GM21360 (cell line): ENCODE results near the gene CCDC175.

Experiments used
- ATAC-seq: cut with Tn5 transposase; IDR thresholded peaks from one replicate; pipeline ENCODE4 v1.9.1; 2021; ENCODE audit warnings: mild to moderate bottlenecking, moderate library complexity; ENCODE audit not compliant: unreplicated experiment

The CCDC175 gene

DNA sequence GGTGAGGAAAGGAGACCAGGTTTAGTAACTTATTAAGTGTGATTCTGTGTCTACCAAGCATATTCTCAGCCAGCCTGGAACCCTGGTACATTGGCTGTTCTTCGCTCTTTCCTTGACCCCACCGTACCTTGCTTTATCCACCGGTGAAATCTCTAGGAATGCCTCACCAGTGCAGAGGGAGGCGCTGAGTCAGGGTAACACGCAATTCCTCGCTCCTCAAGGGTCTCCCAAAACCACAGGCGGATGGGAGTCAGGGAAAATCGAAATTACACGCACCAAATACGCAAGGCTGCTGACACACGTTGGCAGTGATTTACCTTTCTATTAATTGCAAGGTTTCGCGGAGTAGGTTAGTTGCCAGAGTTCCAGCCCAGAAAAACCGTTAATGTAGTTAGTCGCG, 93.2 kb downstream of the CCDC175 start:
- ATAC-seq = no peak

GRCh38 chr14:59482541-59483331, 93.9 kb downstream of the CCDC175 start:
- no peak for ATAC-seq

DNA sequence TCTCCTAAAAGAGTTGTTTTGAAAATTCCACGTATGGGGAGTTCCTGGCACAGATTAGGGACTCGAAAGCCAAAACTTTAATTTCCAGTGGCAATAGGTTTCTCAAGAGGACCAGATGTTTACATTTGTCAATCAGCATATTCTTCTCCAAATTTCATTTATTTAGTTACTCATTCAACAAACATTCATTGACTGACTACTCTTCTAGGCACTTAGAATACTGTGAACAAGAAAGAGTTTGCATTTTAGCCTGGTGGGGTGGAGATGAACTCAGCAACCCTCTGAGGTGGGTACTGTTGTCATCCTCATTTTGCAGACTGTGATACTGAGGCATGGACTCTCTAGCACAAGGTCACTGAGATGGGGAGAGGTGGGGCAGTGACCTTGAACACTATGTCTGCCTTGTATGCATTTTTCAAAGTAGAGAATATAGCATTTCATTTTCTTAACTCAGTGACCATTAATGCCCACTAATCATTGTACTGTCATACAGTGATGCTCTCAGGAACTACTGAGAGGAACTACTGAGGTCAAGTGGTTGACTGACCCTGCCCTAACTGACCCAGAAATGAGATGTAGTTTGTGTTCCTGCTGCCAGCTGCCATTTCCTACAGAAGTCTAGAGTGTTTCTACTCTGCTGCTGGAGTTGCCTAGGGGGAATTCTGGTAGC, 94.6 kb downstream of the CCDC175 start:
- ATAC-seq = no peak

- ATAC-seq = no peak
Measured at GRCh38 chr14:59481407-59481806, 95.2 kb downstream of the CCDC175 start.

DNA sequence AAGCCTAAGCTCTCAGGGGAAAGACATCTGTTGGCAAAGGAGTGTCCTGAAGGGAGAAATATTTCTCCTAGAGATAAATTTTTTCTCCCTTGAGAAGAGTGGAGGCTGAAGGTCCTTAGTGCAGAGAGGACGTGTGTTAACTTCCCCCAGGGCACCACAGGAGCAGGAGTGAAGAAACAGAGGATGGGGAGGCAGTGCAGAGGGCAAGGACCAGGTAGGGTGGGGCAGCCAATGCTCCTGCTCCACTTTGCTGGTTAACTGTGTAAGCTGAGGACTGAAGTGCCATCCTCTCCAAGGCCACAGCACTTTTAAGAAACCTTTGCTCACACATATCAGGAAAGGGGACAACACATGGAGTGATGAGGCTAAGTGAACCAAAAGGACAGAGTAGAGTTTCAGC, 96.4 kb downstream of the CCDC175 start:
- ATAC-seq = no peak

- no peak for ATAC-seq
Measured at GRCh38 chr14:59478540-59478939, 98.1 kb downstream of the CCDC175 start.

DNA sequence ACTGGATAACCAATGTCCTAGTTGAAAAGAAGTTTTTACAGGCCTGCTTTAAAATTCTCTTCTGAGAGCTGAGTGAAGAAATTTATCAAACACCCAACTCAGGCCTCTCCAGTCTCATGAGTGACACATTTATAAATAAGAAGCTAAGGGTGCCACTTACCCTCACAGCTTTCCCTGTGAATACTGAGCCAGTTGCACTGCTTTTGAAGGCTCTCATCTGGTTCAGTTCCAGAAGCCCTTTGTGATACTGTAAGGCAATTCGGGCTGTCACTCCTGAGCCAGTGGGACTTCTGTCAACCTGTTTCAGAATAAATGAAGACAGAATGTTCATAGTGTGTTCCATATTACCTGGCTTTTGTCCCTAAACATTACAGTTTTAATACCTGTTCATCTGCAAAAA, 100.9 kb downstream of the CCDC175 start:
- no peak for ATAC-seq

DNA sequence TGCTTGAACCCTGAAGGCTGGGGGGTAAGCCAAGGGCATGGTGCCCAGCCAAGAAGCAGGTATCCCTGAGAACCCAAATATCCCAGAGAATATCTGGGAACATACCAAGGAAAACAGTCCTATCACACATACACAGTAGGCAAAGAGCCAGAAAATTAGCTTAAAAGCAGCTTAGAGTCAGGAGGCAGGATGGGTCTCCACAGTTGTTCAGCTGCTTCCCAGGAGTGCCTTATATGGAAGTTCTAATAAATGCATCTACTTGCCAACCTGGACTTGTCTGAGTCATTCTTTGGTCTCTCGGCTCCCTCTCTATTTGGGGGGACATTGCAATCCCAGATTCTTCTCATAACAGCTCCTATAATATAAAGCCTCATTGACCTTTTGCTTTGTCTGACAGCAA, 102.4 kb downstream of the CCDC175 start:
- ATAC-seq = no peak

DNA sequence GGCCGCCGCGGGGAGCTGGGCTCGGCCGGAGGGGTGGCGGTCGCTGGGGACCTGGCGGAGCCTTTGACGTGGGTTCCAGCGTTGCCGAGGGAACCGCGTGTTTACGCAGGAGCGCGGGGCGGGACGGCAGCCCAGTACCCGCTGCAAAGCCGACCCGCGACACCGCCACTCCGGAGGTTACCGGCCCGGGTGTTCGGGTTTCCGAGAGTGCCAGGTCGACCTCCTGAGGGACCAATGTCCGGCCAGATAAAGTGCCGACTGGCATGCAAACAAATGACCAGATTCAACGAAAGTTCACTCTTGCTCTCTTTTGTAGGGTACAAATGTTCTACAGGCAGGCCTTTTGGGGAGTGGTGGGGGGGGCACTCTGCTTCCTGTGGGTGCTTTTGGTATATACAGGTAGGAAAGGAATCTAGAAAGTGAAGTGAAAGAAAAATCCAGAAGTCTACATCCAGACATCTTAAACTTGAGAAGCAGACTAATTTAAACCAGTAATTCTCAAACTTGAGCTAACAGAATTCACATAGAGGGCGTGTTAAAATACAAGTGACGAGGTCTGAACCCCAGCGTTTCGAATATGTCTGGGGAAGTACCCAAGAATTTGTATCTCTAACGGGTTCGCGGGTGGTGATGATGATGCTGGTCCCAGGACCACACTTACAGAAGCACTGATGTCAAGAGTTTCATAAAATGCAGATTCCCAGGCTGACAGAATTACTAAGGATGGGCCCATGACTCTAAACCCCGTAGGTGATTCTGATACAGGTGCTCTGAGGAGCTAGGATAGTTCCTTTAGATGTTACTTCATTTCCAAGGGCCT, 111.1 kb downstream of the CCDC175 start, which contains the start of gene GPR135:
Gene GPR135, minus strand, starts transcription at position 65 of the 820 bp plus-strand sequence. CDS start 154 bp downstream, outside the sequence.
- ATAC-seq = peak; percentile 6

GRCh38 chr14:59464486-59465315, 111.9 kb downstream of the CCDC175 start:
- peak; percentile 53 for ATAC-seq

- no peak for ATAC-seq
Measured at GRCh38 chr14:59463787-59464485, 112.7 kb downstream of the CCDC175 start.

GRCh38 chr14:59461891-59462290, 114.7 kb downstream of the CCDC175 start:
- no peak for ATAC-seq

GRCh38 chr14:59460378-59460777, 116.2 kb downstream of the CCDC175 start:
- ATAC-seq = no peak

- no peak for ATAC-seq
Measured at GRCh38 chr14:59458486-59458885, 118.1 kb downstream of the CCDC175 start.

DNA sequence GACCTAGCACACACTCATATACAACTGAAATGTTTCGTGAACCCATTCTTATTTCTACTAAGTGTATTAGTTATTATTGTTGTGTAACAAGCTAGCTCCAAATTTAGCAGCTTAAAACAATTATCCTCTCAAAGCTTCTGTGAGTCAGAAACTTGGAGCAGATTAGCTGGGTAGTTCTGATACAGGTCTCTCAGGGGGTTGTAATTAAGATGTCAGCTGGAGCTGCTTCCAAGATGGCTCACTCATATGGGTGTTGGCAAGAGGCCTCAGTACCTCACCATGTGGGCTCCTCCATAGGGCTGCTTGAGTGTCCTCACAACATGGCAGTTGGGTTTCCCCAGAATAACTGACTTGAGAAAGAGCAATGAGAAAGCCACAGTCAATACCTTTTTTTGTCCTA, 121.2 kb downstream of the CCDC175 start:
- ATAC-seq = no peak
